GM12878 (cell line): ENCODE results near the gene GDI2. TPM values are rescaled to one million over a fixed set of nuclear protein-coding genes. Genes with fewer than 3 reads are reported as not detected.
A peak's percentile ranks its signal among the peaks of the same experiment; 100 is the strongest.

Experiments
- ATAC-seq: fragments of 200-7000 bp; cut with Tn5 transposase; 3 replicates; pipeline ENCODE4 v1.9.1; 2020; ENCODE audit warnings: mild to moderate bottlenecking, moderate library complexity
- BruUV-seq: library from RNA; stranded (reverse); fragments of 400-500 nt; replicated peaks from 2 replicates; lab custom pipeline; 2021; lab: Mats Ljungman, UMichigan
- CTCF ChIA-PET: fragments of 300-600 bp; sonication (Branson Sonifier 250); formaldehyde crosslinking; extraction: SDS; loops from one replicate; lab custom pipeline; 2021; ENCODE audit warnings: inconsistent platforms; lab: Yijun Ruan, JAX
- POLR2A ChIA-PET: fragments of 350-600 bp; formaldehyde crosslinking; extraction: SDS; loops from one replicate; lab custom pipeline; 2021; ENCODE audit warnings: inconsistent platforms; lab: Charles Lee
- RAD21 ChIA-PET: fragments of 300-600 bp; sonication (Branson Sonifier 250); formaldehyde crosslinking; loops from one replicate; lab custom pipeline; 2023; ENCODE audit warnings: antibody characterized with exemption; ENCODE audit not compliant: unreplicated experiment; lab: Charles Lee
- SMC1A ChIA-PET: fragments of 300-600 bp; sonication (Branson Sonifier 250); formaldehyde crosslinking; loops from one replicate; lab custom pipeline; 2023; ENCODE audit not compliant: unreplicated experiment, uncharacterized antibody; lab: Charles Lee
- DNase-seq: peaks from one replicate; pipeline ENCODE4 v3.0.0-alpha.2; 2011; ENCODE audit warnings: low read depth, low spot score
- FAIRE-seq: peaks from 3 replicates; lab custom pipeline; 2011; peaks lifted over from hg19 to GRCh38; lab: Jason Lieb, UNC
- H2AFZ ChIP-seq: 2 replicates; pipeline ENCODE4 v1.6.0; 2011; ENCODE audit warnings: low read depth, low read length, control low read depth; ENCODE audit not compliant: control insufficient read depth
- H3K27ac ChIP-seq: 2 replicates; pipeline ENCODE4 v1.5.1; 2011; ENCODE audit warnings: control low read depth; ENCODE audit not compliant: control insufficient read depth, insufficient read depth
- H3K27me3 ChIP-seq, 2 experiments: replicated peaks in 1 of 2; 2 replicates each; pipeline versions ENCODE4 v1.6.0 to v1.6.1; 2011; ENCODE audit warnings: low read length in 1 of 2; ENCODE audit not compliant: control insufficient read depth in 2 of 2, insufficient read depth in 2 of 2
- H3K36me3 ChIP-seq, 2 experiments: 2 replicates each; pipeline ENCODE4 v1.5.1; 2011; ENCODE audit warnings: low read length in 1 of 2; ENCODE audit not compliant: control insufficient read depth in 2 of 2, insufficient read depth in 2 of 2
- H3K4me1 ChIP-seq: 2 replicates; pipeline ENCODE4 v1.6.1; 2011; ENCODE audit warnings: mild to moderate bottlenecking, low read length, moderate library complexity, mixed read lengths; ENCODE audit not compliant: control insufficient read depth, insufficient read depth
- H3K4me2 ChIP-seq: 2 replicates; pipeline ENCODE4 v1.6.0; 2011; ENCODE audit warnings: control low read depth; ENCODE audit not compliant: control insufficient read depth, insufficient read depth
- H3K4me3 ChIP-seq: fragments of 200-600 bp; sonication (generic); 2 replicates; pipeline ENCODE4 v1.5.1; 2016
- H3K79me2 ChIP-seq: 2 replicates; pipeline ENCODE4 v1.6.0; 2011; ENCODE audit warnings: low read length; ENCODE audit not compliant: control insufficient read depth, insufficient read depth
- H3K9ac ChIP-seq: 2 replicates; pipeline ENCODE4 v1.8.0; 2011; ENCODE audit warnings: low read length, control low read depth, mixed read lengths; ENCODE audit not compliant: control insufficient read depth, insufficient read depth
- H3K9me3 ChIP-seq: replicated peaks from 3 replicates; pipeline ENCODE4 v1.5.1; 2011; ENCODE audit warnings: mild to moderate bottlenecking, low read length; ENCODE audit not compliant: control insufficient read depth, insufficient read depth
- H4K20me1 ChIP-seq: 2 replicates; pipeline ENCODE4 v1.6.0; 2011; ENCODE audit not compliant: control insufficient read depth, insufficient read depth
- ATF7 ChIP-seq: fragments of 450-650 bp; IDR thresholded peaks from 2 replicates; pipeline ENCODE4 v1.6.1; 2016; ENCODE audit warnings: low read depth, mild to moderate bottlenecking
- BMI1 ChIP-seq: fragments of 450-650 bp; IDR thresholded peaks from 2 replicates; pipeline ENCODE4 v1.6.1; 2016; ENCODE audit warnings: mild to moderate bottlenecking, moderate library complexity, borderline replicate concordance
- CHD4 ChIP-seq: fragments of 200-600 bp; sonication (generic); IDR thresholded peaks from 2 replicates; pipeline ENCODE4 v1.6.1; 2016; ENCODE audit warnings: mild to moderate bottlenecking
- EED ChIP-seq: sonication (generic); IDR thresholded peaks from 2 replicates; pipeline ENCODE4 v1.6.1; 2016; ENCODE audit warnings: antibody characterized with exemption, low read depth
- EGR1 ChIP-seq, 2 experiments: IDR thresholded peaks; 1 replicate in 1 of 2; 2 replicates in 1 of 2; pipeline ENCODE4 v1.6.1; 2011 to 2012; ENCODE audit warnings: low read depth in 2 of 2, low read length in 2 of 2, borderline replicate concordance in 1 of 2, mild to moderate bottlenecking in 1 of 2, moderate library complexity in 1 of 2
- FOS ChIP-seq: IDR thresholded peaks from 3 replicates; pipeline ENCODE4 v1.6.1; 2011; ENCODE audit warnings: borderline replicate concordance; ENCODE audit not compliant: insufficient read length; ENCODE audit errors: extremely low read depth
- IRF4 ChIP-seq: IDR thresholded peaks from 2 replicates; pipeline ENCODE4 v1.6.1; 2011; ENCODE audit warnings: low read depth, low read length
- JUNB ChIP-seq: IDR thresholded peaks from 2 replicates; pipeline ENCODE4 v1.6.1; 2016; ENCODE audit warnings: antibody characterized with exemption, mild to moderate bottlenecking
- MEF2A ChIP-seq: IDR thresholded peaks from 2 replicates; pipeline ENCODE4 v1.6.1; 2011; ENCODE audit warnings: low read depth, mild to moderate bottlenecking, low read length, moderate library complexity; ENCODE audit not compliant: insufficient read depth
- NBN ChIP-seq: fragments of 450-650 bp; IDR thresholded peaks from 2 replicates; pipeline ENCODE4 v1.6.1; 2016
- NFIC ChIP-seq: IDR thresholded peaks from 2 replicates; pipeline ENCODE4 v1.6.1; 2012; ENCODE audit warnings: low read depth, mild to moderate bottlenecking, inconsistent platforms, low read length, moderate library complexity
- PAX5 ChIP-seq: IDR thresholded peaks from 2 replicates; pipeline ENCODE4 v1.6.1; 2011; ENCODE audit warnings: low read depth, low read length, borderline replicate concordance
- POLR2A ChIP-seq: IDR thresholded peaks from 2 replicates; pipeline ENCODE4 v1.6.1; 2011; ENCODE audit warnings: low read depth, mild to moderate bottlenecking, low read length
- POU2F2 ChIP-seq: IDR thresholded peaks from 3 replicates; pipeline ENCODE4 v1.6.1; 2011; ENCODE audit warnings: low read depth, mild to moderate bottlenecking, low read length, borderline replicate concordance
- RELB ChIP-seq: fragments of 450-650 bp; IDR thresholded peaks from 2 replicates; pipeline ENCODE4 v1.6.1; 2017; ENCODE audit warnings: low read depth, mild to moderate bottlenecking, moderate library complexity
- SPI1 ChIP-seq: IDR thresholded peaks from 2 replicates; pipeline ENCODE4 v1.6.1; 2011; ENCODE audit warnings: low read depth, mild to moderate bottlenecking, low read length, moderate library complexity, borderline replicate concordance; ENCODE audit not compliant: insufficient read depth
- STAT3 ChIP-seq: IDR thresholded peaks from 2 replicates; pipeline ENCODE4 v1.6.1; 2011; ENCODE audit warnings: low read depth, low read length, improper control_type of control experiment
- TAF1 ChIP-seq: IDR thresholded peaks from 2 replicates; pipeline ENCODE4 v1.6.1; 2011; ENCODE audit warnings: mild to moderate bottlenecking, low read depth, low read length, borderline replicate concordance
- ZBTB4 ChIP-seq: fragments of 450-650 bp; formaldehyde crosslinking; IDR thresholded peaks from 2 replicates; pipeline ENCODE4 v1.4.0; 2022; ENCODE audit warnings: mild to moderate bottlenecking, moderate library complexity
- ZNF384 ChIP-seq: IDR thresholded peaks from 2 replicates; pipeline ENCODE4 v1.6.1; 2012; ENCODE audit warnings: low read depth, mild to moderate bottlenecking, low read length, improper control_type of control experiment, borderline replicate concordance
- WGBS: methylation state at CpG from one replicate; pipeline ENCODE4 v1.1.6; 2016; ENCODE audit warnings: low lambda C conversion rate; ENCODE audit not compliant: insufficient replicate concordance, insufficient coverage; ENCODE audit errors: missing lambda C conversion rate; 5-methylcytosine and 5-hydroxymethylcytosine counted together
- in situ Hi-C: fragments of 300-500 bp; cut with MboI; formaldehyde crosslinking; loops from 9 replicates; pipeline ENCODE4 v1.14.3; 2018; ENCODE audit warnings: mixed read lengths
- intact Hi-C: fragments of 100-400 bp; cut with micrococcal nuclease; formaldehyde crosslinking; loops from one replicate; pipeline ENCODE4 v1.14.2; 2022; ENCODE audit not compliant: unreplicated experiment
- polyA plus RNA-seq, 11 experiments: library from polyadenylated mRNA; depleted of rRNA in 4 of 11; unstranded in 6 of 11; stranded (reverse) in 5 of 11; fragments of >200 nt; fragmentation: Nextera tagmentation in 4 of 11; fragmentation: Illumina TruSeq in 1 of 11; extraction: Ambion mirVana in 4 of 11; extraction: Trizol in 1 of 11; gene quantifications; 1 replicate in 1 of 11; 2 replicates in 10 of 11; pipeline versions ENCODE4 v1.2.1 to v1.2.3, GENCODE V29; 2011 to 2016; ENCODE audit warnings: inconsistent platforms in 2 of 11, missing spikeins in 2 of 11, low read depth in 1 of 11
- total RNA-seq, 4 experiments: library from RNA; depleted of rRNA in 3 of 4; stranded (reverse); fragments of >200 nt in 3 of 4; fragmentation: Illumina TruSeq in 1 of 4; extraction: Trizol in 1 of 4; gene quantifications; 2 replicates each; pipeline versions ENCODE4 v1.2.1 to v1.2.3, GENCODE V29; 2013 to 2021

The GDI2 gene
- total and polyA plus RNA-seq, 10 of the 15 experiments (the other 5 are each of a cell fraction or from before 2014, with no cell fraction given), result 261 to 395 (median 276) TPM

GRCh38 chr10:5817322-5818047, 4.3 kb upstream of the GDI2 start:
- in situ Hi-C loops, result no loop called here
- RAD21 ChIA-PET, result interaction anchor here (0.7 to 12.5 kb wide), 16 partner anchors 8 to 375 kb away, joined by 3 to 183 read pairs (median 4); partner anchors contain the start of genes ANKRD16, FBH1 and IL15RA
- Histone ChIP-seq H3K9ac (no peak overlapping the region), H3K36me3 (no peaks in the 10 kb centered on the region), H3K4me2 (peak overlapping the region; percentile 53), H3K79me2 (peaks cover 25% of the 10 kb centered on the region), H3K4me1 (peaks cover 59% of the 10 kb centered on the region), H3K27me3 (no peaks in the 10 kb centered on the region), H3K4me3 (no peak overlapping the region), H3K27ac (peak overlapping the region; percentile 69), H4K20me1 (no peaks in the 10 kb centered on the region), H3K9me3 (no peaks in the 10 kb centered on the region), H2AFZ (no peak overlapping the region)
- BruUV-seq, result no TSS peak
- WGBS, result 50% methylated on average over 4 of the region's 4 CpGs
- peak; percentile 15 for ATAC-seq
- intact Hi-C loops, result no loop called here
- POLR2A ChIA-PET, result interaction anchor here (0.7 to 2.5 kb wide), 6 partner anchors 23 to 1967 kb away, joined by 5 to 19 read pairs (median 9); no protein-coding TSS in a partner anchor
- SMC1A ChIA-PET, result interaction anchor here (0.7 to 3.8 kb wide), 22 partner anchors 9 to 234 kb away, joined by 3 to 42 read pairs (median 5); no protein-coding TSS in a partner anchor
- peak; percentile 57 for DNase-seq
- no peak for FAIRE-seq
- CTCF ChIA-PET, result interaction anchor here (0.7 to 7.9 kb wide), 16 partner anchors 11 to 584 kb away, joined by 3 to 74 read pairs (median 4); no protein-coding TSS in a partner anchor
- TF ChIP-seq ZNF384, result no peak
- TF ChIP-seq PAX5, result 0 out of 2 replicates have a peak, but pooled peaks have one; percentile 17
- peak; percentile 79; the same call in 1 of the 2 replicates for TF ChIP-seq NBN
- TF ChIP-seq MEF2A, result 0 out of 2 replicates have a peak, but pooled peaks have one; percentile 17
- TF ChIP-seq STAT3, result no peak
- TF ChIP-seq SPI1, result peak; percentile 91
- peak; percentile 65; the same call in 1 of the 2 replicates for TF ChIP-seq ATF7
- no peak for TF ChIP-seq EGR1 (IDR thresholded peaks at IDR 0.05; ENCODE audit: borderline replicate concordance in 1 of 2, low read depth in 2 of 2, low read length in 2 of 2)
- peak; percentile 68; the same call in 1 of the 2 replicates for TF ChIP-seq IRF4
- TF ChIP-seq TAF1, result no peak
- TF ChIP-seq POLR2A, result no peak
- TF ChIP-seq JUNB, result peak; percentile 42; the same call in 1 of the 2 replicates
- no peak for TF ChIP-seq FOS
- TF ChIP-seq BMI1, result peak; percentile 65; the same call in 1 of the 2 replicates
- TF ChIP-seq CHD4, result no peak
- TF ChIP-seq RELB, result peak; percentile 74; the same call in 1 of the 2 replicates
- no peak for TF ChIP-seq ZBTB4
- peak; percentile 87 for TF ChIP-seq EED
- peak; percentile 51; the same call in 1 of the 3 replicates for TF ChIP-seq POU2F2
- no peak for TF ChIP-seq NFIC
